HG02885 (cell line): Measurements from ENCODE around the gene DDX20.
"Not testable (repeated sequence)": the region's sequence is repeated elsewhere in the genome, so short reads cannot be mapped to it uniquely, and the experiment has no call there.

Source experiments
- ATAC-seq: cut with Tn5 transposase; IDR thresholded peaks from one replicate; pipeline ENCODE4 v1.9.1; 2021; ENCODE audit warnings: mild to moderate bottlenecking; ENCODE audit not compliant: unreplicated experiment, poor library complexity

DDX20 gene

GRCh38 chr1:111778541-111779051 lies 22.9 kb downstream of the DDX20 start:
- no peak for ATAC-seq

GRCh38 chr1:111779546-111779945 lies 23.8 kb downstream of the DDX20 start:
- no peak for ATAC-seq

DNA sequence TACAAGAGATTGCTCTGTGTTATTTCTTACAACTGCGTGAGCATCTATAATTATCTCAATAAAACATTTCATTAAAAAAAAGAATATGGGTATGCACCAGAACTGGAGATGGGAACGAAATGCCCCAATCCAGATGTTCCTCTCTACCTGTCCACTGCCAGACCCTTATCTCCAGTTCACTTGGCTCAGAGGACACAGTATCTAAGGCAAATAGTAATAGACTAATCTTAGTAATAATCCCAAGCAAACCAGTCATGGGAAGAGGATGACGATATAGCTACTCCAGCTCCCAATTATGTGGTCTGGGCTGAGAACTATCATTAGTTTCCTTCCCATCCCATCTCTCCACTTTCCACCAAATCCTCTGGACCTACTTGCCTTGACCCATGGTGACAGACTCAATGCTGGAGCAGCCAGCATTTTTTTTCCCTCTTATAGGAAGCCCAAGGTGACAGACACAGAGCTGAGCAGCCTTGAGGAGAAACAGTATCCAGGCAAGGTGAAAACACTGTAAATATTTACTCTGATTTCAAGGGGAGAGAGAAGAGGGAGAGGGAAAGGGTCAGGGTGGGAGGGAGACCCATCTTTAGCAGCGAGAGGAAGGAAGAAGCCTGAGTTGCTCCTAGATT lies 28.7 kb downstream of the DDX20 start:
- ATAC-seq, result no peak

- ATAC-seq, result no peak
Measured at GRCh38 chr1:111786669-111787207, 31.0 kb downstream of the DDX20 start.

DNA sequence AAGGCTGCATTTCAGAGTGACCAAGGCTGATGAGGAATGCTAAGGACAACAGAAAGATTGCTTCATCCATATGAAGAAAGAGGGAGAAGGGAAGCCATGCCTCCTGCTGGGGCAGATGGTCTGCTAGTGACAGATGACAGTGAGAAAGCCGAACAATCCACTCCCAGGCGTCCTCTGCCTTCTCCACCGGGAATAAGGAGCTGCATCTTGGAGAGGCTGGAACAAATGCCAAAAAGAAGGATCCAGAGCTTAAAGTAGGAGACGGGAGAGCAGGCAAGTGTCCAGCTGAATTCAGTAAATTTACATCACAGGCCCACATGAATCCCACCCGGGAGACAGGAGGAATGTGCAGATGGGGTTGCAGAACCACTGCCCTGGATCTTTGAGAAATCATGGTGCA lies 33.4 kb downstream of the DDX20 start:
- ATAC-seq, result no peak

GRCh38 chr1:111789666-111790316 lies 34.1 kb downstream of the DDX20 start:
- no peak for ATAC-seq

DNA sequence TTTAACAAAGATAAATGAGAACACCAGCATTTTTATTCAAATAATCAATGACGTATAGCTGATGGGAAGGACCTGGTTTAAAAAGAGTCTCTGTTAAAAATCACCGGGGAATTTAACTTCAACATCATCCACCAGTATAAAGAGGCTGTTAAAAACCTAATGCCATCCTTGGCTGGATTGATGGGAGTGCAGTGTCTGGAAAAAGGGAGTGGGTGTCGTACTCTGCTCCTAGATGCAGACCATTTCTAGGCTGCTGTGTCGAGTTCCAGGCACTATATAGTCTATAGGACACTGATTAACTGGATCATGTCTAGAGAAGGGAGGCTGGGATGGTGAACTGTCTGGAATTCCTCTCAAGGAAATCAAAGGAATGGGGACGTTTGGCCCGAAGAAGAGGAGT lies 36.1 kb downstream of the DDX20 start:
- ATAC-seq, result no peak

DNA sequence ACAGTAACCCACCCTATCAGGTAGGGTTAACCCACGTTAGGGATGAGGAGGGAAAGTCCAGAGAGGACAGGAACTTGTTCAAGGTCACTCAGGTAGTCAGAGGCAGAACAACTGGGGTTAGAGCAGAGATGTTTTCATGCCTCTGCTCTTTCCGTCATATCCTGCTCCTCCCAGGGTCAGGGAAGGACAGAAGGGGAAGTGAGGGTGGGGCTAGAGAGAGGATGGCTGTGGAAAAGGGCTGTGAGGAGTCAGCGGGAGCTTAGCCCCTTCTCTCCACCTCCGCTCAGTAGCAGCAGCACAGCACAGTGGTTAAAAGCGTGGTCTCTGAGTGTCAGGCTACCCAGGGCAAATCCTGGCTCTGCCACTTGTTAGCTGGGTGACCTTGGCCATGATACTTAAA lies 36.5 kb downstream of the DDX20 start:
- no peak for ATAC-seq

DNA sequence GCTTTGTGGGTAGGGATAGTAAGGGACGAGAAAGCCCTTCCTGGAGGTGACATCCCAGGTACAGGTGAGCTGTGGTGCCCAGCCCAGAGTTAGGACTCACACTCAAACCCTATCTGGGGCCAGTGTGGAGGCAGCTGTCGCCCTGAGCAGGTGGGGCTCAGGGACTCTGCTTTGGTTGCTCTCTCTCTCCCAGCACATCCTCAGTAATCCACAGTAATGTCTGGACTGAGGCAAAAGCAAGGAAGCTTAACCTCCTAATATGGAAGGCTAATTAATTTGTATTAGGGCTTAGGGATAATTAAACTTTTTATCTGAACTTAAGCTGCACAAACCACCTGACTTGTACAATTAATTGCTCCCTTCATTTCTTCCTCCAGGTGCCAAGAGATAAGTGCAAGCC lies 38.2 kb downstream of the DDX20 start:
- no peak for ATAC-seq

GRCh38 chr1:111795401-111795800 lies 39.7 kb downstream of the DDX20 start:
- ATAC-seq, result no peak

- no peak for ATAC-seq
Measured at GRCh38 chr1:111798580-111798979, 42.9 kb downstream of the DDX20 start.

DNA sequence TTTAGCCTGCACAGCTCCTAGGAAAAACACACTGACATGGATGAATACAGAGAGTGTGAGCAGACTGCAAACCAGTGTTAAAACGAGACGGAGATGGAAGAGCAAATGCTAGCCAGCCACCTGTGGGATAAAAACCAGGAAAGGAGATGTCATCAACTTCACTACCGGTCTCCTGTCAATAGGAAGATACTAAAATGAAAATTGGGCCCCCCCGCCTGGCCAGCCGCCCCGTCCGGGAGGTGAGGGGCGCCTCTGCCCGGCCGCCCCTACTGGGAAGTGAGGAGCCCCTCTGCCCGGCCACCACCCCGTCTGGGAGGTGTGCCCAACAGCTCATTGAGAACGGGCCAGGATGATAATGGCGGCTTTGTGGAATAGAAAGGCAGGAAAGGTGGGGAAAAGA lies 44.0 kb downstream of the DDX20 start:
- not testable (repeated sequence) for ATAC-seq

DNA sequence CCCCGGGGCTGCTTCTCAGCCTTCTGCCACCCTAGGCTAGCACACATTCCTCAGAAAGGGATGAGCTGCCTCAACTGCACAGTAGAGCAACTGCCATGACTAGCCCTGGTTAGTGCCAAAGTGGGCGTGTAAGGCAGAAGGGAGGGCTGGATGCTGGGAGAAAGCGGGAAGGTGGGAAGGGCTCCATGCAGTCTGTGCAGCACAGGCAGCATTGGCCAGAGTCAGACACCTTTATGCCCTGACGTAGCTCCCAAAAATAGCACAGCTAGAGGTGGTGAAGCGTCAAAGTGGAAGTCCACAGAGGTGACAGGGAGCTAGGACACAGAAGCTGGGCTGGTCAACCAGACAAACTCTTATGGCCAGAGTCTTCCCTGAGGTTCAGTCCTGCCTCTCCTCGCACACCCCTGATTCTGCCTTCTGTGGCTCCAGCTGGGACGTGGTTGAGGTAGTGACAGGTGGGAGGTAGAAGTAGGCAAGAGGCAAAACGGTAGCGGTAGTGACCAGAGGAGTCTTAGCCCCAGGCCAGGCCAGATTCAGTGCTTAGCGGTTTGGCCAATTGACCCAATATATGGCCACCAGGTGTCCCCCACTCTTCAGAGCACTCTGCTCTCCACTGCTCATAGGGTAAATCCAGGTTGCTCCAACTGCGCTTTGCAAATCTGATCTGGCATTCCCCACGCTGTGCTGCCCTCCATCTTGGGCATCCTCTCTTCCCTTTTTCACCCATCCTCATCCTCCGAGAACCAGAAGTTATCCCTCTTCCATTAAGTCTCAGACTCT lies 45.6 kb downstream of the DDX20 start:
- ATAC-seq, result no peak

GRCh38 chr1:111802110-111802509 lies 46.4 kb downstream of the DDX20 start:
- no peak for ATAC-seq

GRCh38 chr1:111802984-111803383 lies 47.3 kb downstream of the DDX20 start:
- ATAC-seq, result no peak

DNA sequence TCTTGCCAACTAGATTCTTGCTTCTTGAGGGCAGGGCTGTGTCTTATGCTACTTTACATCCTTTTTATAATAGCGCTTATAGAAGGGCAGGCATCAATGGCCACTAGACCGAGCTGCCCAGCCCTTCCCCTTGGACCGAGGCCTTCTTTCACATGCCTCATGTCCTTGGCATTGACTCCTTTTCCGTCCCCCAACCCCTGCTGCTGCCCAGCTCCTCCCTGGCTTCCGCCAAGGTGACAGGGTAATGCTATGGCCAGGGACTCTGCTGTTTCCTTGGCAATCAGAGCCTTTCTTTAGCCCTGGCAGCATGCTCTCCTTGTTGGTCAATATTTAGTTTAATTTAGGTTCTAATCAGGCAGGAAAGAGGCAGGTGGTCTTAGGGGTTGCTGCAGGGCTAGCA lies 48.2 kb downstream of the DDX20 start:
- no peak for ATAC-seq

DNA sequence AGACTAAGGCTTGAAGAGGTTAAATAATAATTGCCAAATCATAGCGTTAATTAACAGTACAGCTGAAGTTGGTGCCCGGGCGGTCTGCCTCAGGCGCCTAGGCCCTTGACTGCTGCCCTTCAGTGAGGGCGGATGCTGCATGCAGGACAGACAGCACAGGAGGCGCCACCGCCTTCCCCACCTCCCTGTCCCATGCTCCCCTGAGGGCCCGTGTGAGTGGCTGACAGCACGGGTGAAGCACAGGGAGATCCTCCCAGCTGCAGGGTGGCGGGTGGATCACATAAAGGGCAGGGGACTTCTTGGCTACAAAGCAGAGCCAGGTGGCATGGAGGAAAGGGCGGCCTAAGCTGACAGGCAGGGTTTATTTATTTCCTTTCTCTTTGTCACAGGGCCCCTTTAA lies 49.1 kb downstream of the DDX20 start:
- ATAC-seq, result no peak

- ATAC-seq, result no peak
Measured at GRCh38 chr1:111805251-111805650, 49.5 kb downstream of the DDX20 start.

DNA sequence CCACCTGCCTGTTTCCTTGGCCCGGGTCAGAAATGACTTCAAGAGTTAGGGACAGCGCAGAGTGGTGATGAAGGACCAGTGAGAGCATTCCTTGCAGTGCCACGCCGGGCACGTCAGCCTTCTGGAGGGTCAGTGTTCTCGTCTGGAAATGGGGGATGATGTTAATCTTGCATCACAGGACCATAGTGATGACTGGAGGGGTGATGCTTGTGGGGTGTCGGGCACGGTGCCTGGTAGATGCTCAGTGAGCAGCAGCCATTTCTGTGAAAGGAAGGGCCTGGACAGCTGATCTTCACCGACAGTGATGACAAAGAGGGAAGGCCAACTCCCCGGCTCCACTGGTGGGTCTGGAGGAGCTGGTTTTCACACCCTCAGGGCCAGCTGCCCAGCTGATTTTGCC lies 56.2 kb downstream of the DDX20 start:
- ATAC-seq, result no peak

- no peak for ATAC-seq
Measured at GRCh38 chr1:111812306-111812705, 56.6 kb downstream of the DDX20 start.
